GM08714 (cell line): ENCODE data around the gene COIL.
"Not testable (repeated sequence)": the region's sequence is repeated elsewhere in the genome, so short reads cannot be mapped to it uniquely, and the experiment has no call there.

Experiments
- H3K4me3 ChIP-seq: fragments of 200-500 bp; sonication (Bioruptor generic); 2 replicates; pipeline ENCODE4 v1.5.1; 2014; ENCODE audit warnings: mild to moderate bottlenecking, low read length, inconsistent platforms
- ZNF274 ChIP-seq: IDR thresholded peaks from 2 replicates; pipeline ENCODE4 v1.6.1; 2012; ENCODE audit warnings: mild to moderate bottlenecking, low read depth, low read length

COIL gene

DNA sequence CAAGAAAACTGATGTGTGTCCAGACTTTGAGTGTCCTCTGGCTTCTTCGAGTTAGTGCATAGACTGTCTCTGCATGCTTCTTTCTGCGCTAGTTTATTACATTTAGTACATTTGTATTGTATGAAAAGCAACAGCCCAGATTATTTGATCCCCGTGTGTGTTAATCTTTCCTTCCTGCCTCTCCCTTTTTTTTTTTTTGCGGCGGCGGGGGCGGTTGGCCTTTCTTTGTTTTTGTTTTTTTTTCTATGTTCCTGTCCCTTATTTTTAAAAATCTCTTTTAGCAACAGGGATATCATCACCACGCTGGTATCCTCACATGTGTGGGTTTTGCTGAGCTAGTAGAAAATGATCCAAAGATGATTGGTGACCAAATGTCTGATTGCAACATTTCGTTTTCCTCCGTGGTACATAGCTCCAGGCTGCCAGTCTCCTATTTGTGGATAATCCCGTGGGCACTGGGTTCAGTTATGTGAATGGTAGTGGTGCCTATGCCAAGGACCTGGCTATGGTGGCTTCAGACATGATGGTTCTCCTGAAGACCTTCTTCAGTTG lies 26.5 kb upstream of the COIL start:
- TF ChIP-seq ZNF274: no peak

DNA sequence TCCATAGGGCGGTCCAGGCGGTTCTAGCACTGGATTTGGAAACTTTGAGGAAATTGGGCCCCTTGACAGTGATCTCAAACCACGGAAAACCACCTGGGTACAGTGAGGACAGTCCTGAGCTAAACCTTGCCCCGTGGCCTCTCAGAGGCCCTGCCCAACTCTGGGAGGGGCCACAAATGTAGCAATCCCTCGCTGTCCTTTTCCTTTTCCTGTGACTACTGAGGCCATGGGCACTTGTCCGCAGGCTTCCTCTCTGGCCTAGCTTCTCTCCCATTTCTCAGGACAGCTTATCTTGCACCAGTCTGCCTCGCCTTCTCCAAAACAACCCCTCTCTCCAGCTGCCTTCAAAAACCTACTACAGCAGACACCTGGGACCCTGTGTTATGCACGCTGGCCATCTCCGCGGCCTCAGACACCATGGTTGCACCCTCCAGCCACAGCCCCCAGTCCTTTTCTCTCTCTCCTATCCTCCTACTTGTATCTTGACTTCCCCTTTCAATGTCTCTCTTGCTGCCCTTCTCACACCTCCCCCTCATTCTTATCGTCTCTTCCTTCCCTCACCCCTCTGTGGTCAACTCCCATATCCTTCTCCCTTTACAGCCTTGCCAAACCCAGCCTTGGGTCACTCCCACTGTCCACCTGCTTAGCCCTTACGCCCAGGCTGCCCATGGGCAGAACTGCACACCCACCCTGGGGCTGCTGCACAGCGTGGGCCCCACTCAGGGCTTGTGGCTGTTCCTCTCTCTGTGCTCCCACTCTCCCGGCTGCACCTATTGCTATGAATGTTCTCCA lies 24.7 kb upstream of the COIL start:
- H3K4me3 ChIP-seq: no peak overlapping the region
- TF ChIP-seq ZNF274: no peak

More for the DNA sequence above, 26.5 kb upstream of the COIL start:
- H3K4me3 ChIP-seq: no peak overlapping the region

DNA sequence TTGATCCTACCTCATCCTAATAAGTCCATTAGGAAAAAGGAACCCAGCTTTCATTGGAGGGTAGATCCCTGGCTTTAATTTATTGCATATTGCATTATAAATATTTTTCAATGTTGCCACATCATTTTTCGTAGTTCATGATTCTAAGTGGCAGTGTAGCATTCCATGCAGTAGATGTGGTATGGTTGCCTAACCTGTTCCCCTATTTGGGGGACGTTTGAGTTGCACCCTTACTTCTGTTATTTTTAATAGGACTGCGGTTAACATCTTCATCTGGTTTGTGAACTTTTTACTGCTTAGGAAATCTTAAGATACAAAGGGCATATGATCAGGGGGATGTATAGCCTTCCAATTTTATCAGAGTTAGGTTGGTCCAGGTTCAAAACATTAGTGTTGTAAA lies 22.5 kb upstream of the COIL start:
- no peak overlapping the region for H3K4me3 ChIP-seq
- no peak for TF ChIP-seq ZNF274

DNA sequence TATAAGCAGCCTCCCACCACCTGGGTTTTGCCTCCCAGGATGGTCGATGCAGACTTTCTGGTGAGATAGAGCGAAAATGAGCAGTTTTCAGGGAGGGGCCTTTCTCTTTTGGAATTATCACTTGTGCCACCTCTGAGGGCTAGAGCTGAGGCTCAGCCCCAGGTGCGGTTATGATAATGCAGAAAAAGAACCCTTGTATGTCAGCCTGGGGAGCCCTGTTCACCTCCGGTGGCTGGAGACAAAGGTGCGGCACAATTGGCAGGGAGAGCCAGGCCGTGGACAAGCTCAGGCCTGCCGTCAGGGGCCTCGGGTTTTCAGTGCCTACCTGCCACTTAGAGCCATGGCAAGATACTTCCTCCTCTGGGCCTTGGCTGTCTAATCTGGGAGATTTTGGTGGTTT lies 21.5 kb upstream of the COIL start:
- no peak for TF ChIP-seq ZNF274
- H3K4me3 ChIP-seq: no peak overlapping the region

DNA sequence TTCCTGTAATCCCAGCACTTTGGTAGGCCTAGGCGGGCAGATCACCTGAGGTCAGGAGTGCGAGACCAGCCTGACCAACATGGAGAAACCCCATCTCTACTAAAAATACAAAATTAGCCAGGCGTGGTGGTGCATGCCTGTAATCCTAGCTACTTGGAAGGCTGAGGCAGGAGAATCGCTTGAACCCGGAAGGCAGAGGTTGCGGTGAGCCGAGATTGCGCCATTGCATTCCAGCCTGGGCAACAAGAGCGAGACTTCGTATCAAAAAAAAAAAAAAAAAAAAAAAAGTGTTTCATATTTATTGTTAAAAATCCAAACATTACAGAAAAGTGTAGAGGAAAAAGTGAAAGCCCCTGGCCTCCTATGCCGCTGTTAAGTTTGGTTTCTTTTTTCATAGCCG lies 19.7 kb upstream of the COIL start:
- not testable (repeated sequence) for H3K4me3 ChIP-seq

DNA sequence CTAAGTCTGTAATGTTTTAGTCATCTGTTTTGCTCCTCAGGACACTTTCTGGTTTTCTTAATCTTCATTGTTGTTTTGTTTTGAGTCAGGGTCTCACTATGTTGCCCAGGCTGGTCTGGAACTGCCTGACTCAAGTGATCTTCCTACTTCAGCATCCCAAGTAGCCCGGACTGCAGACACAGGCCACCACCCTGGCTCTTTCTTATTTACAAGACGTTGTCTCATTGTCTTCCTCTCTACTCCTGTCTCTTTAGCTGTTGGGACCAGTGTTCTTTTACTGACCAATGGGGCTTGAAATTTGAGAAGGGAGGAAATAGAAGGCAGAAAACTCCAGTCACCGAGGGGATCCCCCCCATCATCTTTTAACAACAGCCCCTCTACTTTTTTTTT lies 18.2 kb upstream of the COIL start:
- no peak for TF ChIP-seq ZNF274
- peak overlapping the region; percentile 99 for H3K4me3 ChIP-seq

DNA sequence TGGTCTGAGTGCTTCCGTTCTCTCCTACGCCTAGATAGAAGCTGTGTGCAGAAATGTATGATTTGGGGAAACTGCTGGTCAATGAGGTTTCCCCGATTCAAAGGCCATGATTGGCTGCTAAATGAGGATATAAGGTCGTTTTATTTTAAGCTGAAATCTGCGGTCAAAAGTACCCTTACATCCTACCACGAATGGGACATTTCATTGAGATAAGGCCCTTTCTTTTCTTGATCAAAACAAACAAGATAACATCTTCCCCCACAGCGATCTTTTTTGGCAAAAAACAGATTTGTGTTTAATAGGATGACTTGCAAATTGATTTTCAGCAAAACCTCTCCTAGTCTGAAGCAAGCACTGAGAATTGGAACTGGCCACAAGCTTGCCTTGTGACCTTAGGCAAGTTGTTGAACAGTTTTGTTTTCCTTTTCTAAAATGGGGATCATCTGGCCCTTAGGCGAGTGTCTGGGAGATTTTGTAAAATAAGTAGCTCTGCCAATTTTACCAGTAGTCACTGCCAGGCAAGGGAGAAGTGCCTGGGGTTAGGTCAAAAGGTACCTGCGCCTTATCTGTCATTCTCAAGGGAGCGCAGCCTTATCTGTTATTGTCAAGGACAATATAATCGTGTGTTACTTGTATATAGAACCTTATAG lies 17.7 kb upstream of the COIL start:
- no peak for TF ChIP-seq ZNF274
- H3K4me3 ChIP-seq: peak overlapping the region; percentile 99

DNA sequence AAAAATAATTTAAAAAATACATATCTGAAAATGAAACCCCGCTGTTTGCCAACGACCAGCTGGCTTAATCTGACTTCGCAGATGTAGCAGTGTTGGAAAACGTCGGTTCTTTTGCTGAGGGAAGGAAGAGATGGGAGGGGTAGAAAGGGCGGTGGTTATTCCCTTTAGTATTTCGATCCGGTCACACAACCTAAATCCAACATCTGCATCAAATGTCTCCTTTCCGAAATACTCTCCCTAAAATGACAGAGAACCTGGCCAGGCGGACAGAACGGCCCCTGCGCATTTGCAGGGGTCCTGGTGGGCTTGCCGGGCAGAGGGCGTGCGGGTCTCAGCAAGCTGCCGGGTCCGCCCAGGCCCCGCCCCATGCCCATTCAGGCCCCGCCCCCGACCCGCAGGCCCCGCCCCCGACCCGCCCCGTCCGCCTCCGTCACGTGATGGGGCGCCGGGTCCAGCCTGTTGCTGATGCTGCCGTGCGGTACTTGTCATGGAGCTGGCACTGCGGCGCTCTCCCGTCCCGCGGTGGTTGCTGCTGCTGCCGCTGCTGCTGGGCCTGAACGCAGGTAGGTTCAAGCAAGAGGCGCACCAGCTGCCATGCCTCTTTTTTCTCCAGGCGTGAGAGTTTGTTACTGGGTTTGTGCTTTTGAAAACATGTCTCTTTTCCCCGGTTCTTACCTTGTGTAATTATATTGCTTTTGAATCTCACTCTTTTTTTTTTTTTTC lies 17.0 kb upstream of the COIL start, which contains the start of gene SCPEP1:
Gene SCPEP1 (plus strand): TSS at position 459 of the 723 bp plus-strand sequence. CDS start 29 bp downstream, at position 488.
- H3K4me3 ChIP-seq: peak within 1 kb of the TSS; percentile 99
- no peak for TF ChIP-seq ZNF274

DNA sequence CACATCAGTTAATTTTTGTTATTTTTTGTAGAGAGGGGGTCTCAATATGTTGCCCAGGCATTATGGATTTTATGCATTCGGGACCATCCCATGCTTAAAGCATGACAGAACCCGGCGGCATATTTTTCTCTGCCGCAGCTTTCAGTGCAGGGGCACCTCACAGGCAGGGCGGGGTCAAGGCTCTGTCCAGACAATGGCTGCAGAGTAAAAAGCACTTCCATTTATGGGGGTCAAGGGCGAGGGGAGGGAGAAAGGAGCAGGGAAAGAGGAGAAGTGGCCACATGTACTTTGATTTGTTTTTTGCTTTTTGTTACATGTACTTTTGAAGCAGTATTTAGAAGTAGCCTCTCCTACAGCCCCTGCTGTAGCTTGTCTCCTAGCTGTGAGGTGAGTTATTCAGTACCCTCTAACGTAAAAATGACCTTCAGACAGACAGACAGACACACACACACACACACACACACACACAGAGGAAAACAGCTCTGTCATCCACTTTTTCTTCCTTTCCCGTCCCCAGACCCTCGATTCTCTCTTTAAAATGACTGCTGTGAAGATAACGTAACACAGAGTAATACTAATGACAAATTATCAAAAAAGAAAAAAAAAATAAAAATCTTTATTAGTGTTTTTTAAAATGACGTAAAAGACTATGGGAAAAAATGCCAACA lies 16.2 kb upstream of the COIL start:
- no peak for TF ChIP-seq ZNF274

DNA sequence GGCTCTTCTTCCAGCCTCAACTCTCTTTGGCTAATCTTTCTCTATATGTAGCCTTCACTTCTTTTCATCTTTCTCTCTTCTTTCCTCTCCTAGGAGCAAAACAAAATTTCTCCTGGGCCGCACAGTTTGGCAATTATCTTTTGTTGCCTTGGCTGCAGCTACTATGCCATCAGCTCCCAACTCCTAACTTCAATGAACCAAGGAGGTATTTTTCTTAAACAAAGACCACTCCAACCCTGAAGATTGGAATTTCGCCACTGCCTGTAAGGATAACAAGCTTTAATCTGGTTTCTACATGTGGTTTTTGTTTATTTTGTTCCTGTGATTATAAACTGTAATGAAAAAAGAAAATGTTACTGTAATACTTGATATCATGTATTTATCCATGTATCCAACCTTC lies 14.8 kb upstream of the COIL start:
- no peak for TF ChIP-seq ZNF274
- H3K4me3 ChIP-seq: no peak overlapping the region

More for the DNA sequence above, 16.2 kb upstream of the COIL start:
- peak overlapping the region; percentile 99; the same call in 1 of the 2 replicates for H3K4me3 ChIP-seq

DNA sequence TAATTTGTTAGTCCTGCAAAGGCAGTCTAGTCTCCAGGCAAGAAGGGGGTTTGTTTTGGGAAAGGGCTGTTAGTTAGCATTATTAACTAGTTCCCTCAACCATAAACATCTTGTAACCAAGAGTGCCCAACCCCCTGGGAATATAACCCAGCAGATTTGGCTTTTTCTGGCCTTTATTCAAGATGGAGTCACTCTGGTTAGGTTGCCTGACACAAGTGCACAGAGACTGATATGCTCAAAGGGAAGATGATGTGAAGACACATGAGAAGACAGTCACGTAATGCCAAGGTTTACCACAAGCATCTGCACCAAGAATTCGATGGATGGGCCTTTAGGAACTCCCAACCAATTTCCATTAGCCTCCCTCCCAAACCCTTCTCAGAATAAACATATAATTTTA lies 13.2 kb upstream of the COIL start:
- TF ChIP-seq ZNF274: no peak
- H3K4me3 ChIP-seq: no peak overlapping the region

DNA sequence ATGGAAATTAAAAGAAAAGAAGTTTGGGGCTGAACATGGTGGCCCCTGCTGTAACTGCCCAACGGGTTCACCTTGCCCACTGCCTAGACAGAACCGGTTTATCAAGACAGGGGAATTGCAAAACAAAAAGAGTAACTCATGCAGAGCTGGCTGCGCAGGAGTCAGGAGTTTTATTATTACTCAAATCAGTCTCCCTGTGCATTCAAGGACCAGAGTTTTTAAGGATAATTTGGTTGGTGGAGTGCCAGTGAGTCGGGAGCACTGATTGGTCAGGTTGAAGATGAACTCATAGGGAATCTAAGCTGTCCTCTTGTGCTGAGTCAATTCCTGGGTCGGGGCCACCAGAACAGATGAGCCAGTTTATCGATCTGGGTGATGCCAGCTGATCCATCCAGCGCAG lies 12.7 kb upstream of the COIL start:
- no peak for TF ChIP-seq ZNF274
- no peak overlapping the region for H3K4me3 ChIP-seq

DNA sequence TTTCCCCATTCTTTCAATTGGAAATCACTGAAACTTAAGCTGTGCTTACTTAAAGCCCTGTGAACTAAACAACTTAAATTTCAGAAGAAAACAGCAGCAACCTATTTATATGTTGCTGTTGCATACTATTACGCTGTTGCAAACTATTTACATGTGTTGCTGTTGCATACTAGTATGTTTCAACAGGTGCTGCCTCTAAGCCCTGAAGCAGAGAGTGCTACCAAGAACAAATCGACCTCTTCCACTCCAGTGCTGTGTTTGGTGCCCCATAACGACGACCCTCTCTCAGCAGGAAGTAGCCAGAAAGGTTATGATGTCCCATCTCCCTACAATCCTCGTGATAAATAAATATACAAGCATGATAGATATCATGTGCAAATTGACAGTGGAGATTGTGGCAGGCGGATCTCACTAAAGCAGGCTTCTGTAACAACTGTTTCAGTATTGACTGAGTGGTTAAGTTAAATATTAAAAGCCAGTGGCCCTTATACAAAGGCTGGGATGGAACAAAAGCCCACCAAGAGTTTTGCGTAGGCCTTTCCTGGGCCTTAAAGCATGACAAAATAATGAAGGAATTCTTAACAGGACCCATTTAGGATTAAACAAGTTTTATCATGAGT lies 11.4 kb upstream of the COIL start:
- no peak for TF ChIP-seq ZNF274
- no peak overlapping the region for H3K4me3 ChIP-seq

DNA sequence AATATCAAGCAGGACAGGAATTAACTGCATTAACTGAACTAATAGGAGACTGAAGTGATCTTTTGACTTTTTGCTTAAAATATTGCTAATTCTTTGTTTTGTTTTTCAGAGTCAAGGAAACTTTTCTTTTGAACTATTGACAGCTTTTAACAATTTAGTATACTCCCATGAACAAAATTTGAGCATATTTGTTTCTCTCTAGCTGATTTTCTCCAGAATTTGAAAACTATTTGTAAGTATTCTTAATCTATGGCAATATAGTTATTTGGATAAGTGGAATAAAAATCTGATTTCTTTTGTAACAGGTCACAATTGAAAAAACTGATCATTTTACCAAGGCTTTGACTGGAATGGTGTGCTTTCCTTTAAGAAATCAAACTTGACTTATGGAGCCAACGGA lies 10.1 kb upstream of the COIL start:
- H3K4me3 ChIP-seq: no peak overlapping the region
- TF ChIP-seq ZNF274: no peak
